ENCODE results near the gene CLEC10A.

DNA sequence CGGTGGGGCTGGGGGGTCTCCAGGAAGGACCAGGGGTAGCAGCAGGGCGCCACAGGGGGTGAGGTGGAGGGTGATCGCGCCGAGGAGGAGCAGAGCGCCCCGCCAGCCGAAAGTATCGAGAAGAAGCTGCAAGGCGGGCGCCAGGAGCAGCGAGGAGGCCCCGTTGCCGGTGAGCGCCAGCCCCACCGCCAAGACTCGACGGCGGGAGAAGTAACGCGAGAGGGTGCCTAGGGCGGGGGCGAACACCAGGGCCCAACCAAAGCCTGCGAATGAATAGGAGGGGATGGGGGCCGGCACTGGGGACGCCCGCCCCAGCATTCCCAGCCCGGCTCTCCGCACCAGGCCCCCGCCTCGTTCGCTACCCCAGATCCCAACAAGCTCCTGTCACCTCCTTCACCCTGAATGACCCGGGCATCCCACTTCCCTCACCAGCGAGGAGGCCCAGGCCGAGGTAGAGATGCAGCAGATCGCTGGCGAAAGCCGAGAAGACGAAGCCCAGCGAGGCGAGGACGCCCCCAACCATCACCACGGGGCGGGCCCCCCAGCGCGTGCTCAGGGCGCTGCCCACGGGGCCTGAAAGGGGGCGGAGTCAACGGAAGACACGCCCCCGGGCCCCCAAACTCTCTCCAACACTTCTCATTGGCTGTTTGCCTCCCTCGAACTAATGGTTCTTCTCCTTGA, 37.4 kb downstream of the CLEC10A start:
- TF ChIP-seq POLR2A (IDR thresholded peaks at IDR 0.05) (no peak), POLR2AphosphoS5 (IDR thresholded peaks at IDR 0.05) (no peak)
- TF ChIP-seq, protein P1, sequence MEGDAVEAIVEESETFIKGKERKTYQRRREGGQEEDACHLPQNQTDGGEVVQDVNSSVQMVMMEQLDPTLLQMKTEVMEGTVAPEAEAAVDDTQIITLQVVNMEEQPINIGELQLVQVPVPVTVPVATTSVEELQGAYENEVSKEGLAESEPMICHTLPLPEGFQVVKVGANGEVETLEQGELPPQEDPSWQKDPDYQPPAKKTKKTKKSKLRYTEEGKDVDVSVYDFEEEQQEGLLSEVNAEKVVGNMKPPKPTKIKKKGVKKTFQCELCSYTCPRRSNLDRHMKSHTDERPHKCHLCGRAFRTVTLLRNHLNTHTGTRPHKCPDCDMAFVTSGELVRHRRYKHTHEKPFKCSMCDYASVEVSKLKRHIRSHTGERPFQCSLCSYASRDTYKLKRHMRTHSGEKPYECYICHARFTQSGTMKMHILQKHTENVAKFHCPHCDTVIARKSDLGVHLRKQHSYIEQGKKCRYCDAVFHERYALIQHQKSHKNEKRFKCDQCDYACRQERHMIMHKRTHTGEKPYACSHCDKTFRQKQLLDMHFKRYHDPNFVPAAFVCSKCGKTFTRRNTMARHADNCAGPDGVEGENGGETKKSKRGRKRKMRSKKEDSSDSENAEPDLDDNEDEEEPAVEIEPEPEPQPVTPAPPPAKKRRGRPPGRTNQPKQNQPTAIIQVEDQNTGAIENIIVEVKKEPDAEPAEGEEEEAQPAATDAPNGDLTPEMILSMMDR (IDR thresholded peaks at IDR 0.05): no peak
